Neural progenitor cell (in vitro differentiated cells): ENCODE data around the gene TMSB4X. TPM values are rescaled to one million over a fixed set of nuclear protein-coding genes. Genes with fewer than 3 reads are reported as not detected.

Experiments used
- DNase-seq: peaks from one replicate; pipeline ENCODE4 v3.0.0-alpha.2; 2016; ENCODE audit warnings: low spot score
- H2AFZ ChIP-seq: fragments of 200-600 bp; sonication (generic); replicated peaks from 2 replicates; pipeline ENCODE4 v1.6.1; 2016; ENCODE audit warnings: antibody characterized with exemption
- H3F3A ChIP-seq: fragments of 200-600 bp; sonication (generic); 2 replicates; pipeline ENCODE4 v1.6.1; 2016; ENCODE audit warnings: antibody characterized with exemption, low read depth
- H3K27ac ChIP-seq: fragments of 200-600 bp; sonication (generic); 2 replicates; pipeline ENCODE4 v1.5.1; 2016; ENCODE audit warnings: mild to moderate bottlenecking
- H3K27me3 ChIP-seq: fragments of 200-600 bp; sonication (generic); 2 replicates; pipeline ENCODE4 v1.6.1; 2016; ENCODE audit warnings: mild to moderate bottlenecking, moderate library complexity
- H3K36me3 ChIP-seq: fragments of 200-600 bp; sonication (generic); 2 replicates; pipeline ENCODE4 v1.5.1; 2016
- H3K4me1 ChIP-seq: fragments of 200-600 bp; sonication (generic); 2 replicates; pipeline ENCODE4 v1.6.1; 2016; ENCODE audit warnings: mixed run types
- H3K4me2 ChIP-seq: fragments of 200-600 bp; sonication (generic); 2 replicates; pipeline ENCODE4 v1.6.1; 2016
- H3K4me3 ChIP-seq: fragments of 200-600 bp; sonication (generic); 2 replicates; pipeline ENCODE4 v1.5.1; 2016
- H3K79me2 ChIP-seq: fragments of 200-600 bp; sonication (generic); 2 replicates; pipeline ENCODE4 v1.6.1; 2016; ENCODE audit warnings: low read depth
- H3K9ac ChIP-seq: fragments of 200-600 bp; sonication (generic); 2 replicates; pipeline ENCODE4 v1.6.1; 2016
- H3K9me3 ChIP-seq: fragments of 200-600 bp; sonication (generic); 2 replicates; pipeline ENCODE4 v1.5.1; 2016; ENCODE audit warnings: low read depth
- H4K20me1 ChIP-seq: fragments of 200-600 bp; sonication (generic); 2 replicates; pipeline ENCODE4 v1.6.1; 2016; ENCODE audit warnings: low read depth
- H3K27ac Mint-ChIP-seq: 3 replicates; pipeline ENCODE4 v1.8.0; 2021; ENCODE audit warnings: mixed read lengths
- H3K27me3 Mint-ChIP-seq: 2 replicates; pipeline ENCODE4 v1.8.0; 2022; ENCODE audit warnings: low read depth, mild to moderate bottlenecking, inconsistent platforms, moderate library complexity, mixed read lengths; ENCODE audit not compliant: insufficient read depth
- H3K36me3 Mint-ChIP-seq: 3 replicates; pipeline ENCODE4 v1.8.0; 2021; ENCODE audit warnings: mixed read lengths
- H3K4me1 Mint-ChIP-seq: 3 replicates; pipeline ENCODE4 v1.8.0; 2021; ENCODE audit warnings: mixed read lengths
- H3K4me3 Mint-ChIP-seq: 3 replicates; pipeline ENCODE4 v1.8.0; 2021; ENCODE audit warnings: mild to moderate bottlenecking, moderate library complexity, mixed read lengths
- H3K9me3 Mint-ChIP-seq: 3 replicates; pipeline ENCODE4 v1.8.0; 2020; ENCODE audit warnings: mixed read lengths
- CTCF ChIP-seq: fragments of 200-600 bp; sonication (generic); IDR thresholded peaks from 2 replicates; pipeline ENCODE4 v1.5.1; 2017; ENCODE audit warnings: antibody characterized with exemption, mild to moderate bottlenecking
- EZH2 ChIP-seq: fragments of 200-600 bp; sonication (generic); IDR thresholded peaks from 2 replicates; pipeline ENCODE4 v1.6.1; 2017; ENCODE audit warnings: antibody characterized with exemption, mild to moderate bottlenecking, moderate library complexity
- EZH2phosphoT487 ChIP-seq: fragments of 200-600 bp; sonication (generic); IDR thresholded peaks from 2 replicates; pipeline ENCODE4 v1.6.1; 2017; ENCODE audit warnings: antibody characterized with exemption
- total RNA-seq: library from RNA; depleted of rRNA; stranded (reverse); fragments of >200 nt; gene quantifications from 2 replicates; pipeline ENCODE4 v1.2.3, GENCODE V29; 2015; ENCODE audit warnings: low replicate concordance

TMSB4X gene
- total RNA-seq, 1 donor from 2014 or later, result 3,462 TPM

GRCh38 chrX:13023979-13024378 lies 49.1 kb downstream of the TMSB4X start:
- H3K27ac Mint-ChIP-seq, result no peak overlapping the region
- H2AFZ ChIP-seq, result no peak overlapping the region
- no peaks in the 10 kb centered on the region for H3F3A ChIP-seq
- H3K9me3 ChIP-seq, result no peaks in the 10 kb centered on the region
- H3K4me1 Mint-ChIP-seq, result peaks cover 8% of the 10 kb centered on the region
- H3K27me3 Mint-ChIP-seq, result peaks cover 2% of the 10 kb centered on the region
- no peak for DNase-seq
- no peaks in the 10 kb centered on the region for H4K20me1 ChIP-seq
- peaks cover 2% of the 10 kb centered on the region for H3K4me1 ChIP-seq
- H3K9ac ChIP-seq, result no peak overlapping the region
- no peaks in the 10 kb centered on the region for H3K79me2 ChIP-seq
- H3K36me3 Mint-ChIP-seq, result no peaks in the 10 kb centered on the region
- no peaks in the 10 kb centered on the region for H3K27me3 ChIP-seq
- TF ChIP-seq EZH2phosphoT487 (no peak), CTCF (no peak), EZH2 (no peak)
- H3K4me3 ChIP-seq, result no peak overlapping the region
- no peak overlapping the region for H3K27ac ChIP-seq
- no peaks in the 10 kb centered on the region for H3K36me3 ChIP-seq
- H3K4me3 Mint-ChIP-seq, result no peak overlapping the region
- no peaks in the 10 kb centered on the region for H3K9me3 Mint-ChIP-seq
- H3K4me2 ChIP-seq, result no peak overlapping the region

GRCh38 chrX:13024986-13025385 lies 50.1 kb downstream of the TMSB4X start:
- TF ChIP-seq CTCF (no peak), EZH2phosphoT487 (no peak), EZH2 (no peak)
- peaks cover 6% of the 10 kb centered on the region for H3F3A ChIP-seq
- no peaks in the 10 kb centered on the region for H3K36me3 ChIP-seq
- no peaks in the 10 kb centered on the region for H3K27me3 ChIP-seq
- Mint-ChIP-seq H3K4me1 (peaks cover 18% of the 10 kb centered on the region), H3K36me3 (no peaks in the 10 kb centered on the region), H3K9me3 (no peaks in the 10 kb centered on the region), H3K27ac (no peak overlapping the region), H3K4me3 (no peak overlapping the region), H3K27me3 (peaks cover 2% of the 10 kb centered on the region)
- no peaks in the 10 kb centered on the region for H3K9me3 ChIP-seq
- H3K9ac ChIP-seq, result no peak overlapping the region
- peaks cover 12% of the 10 kb centered on the region for H3K4me1 ChIP-seq
- H3K4me2 ChIP-seq, result no peak overlapping the region
- H3K4me3 ChIP-seq, result no peak overlapping the region
- no peak for DNase-seq
- no peak overlapping the region for H2AFZ ChIP-seq
- H4K20me1 ChIP-seq, result no peaks in the 10 kb centered on the region
- H3K27ac ChIP-seq, result no peak overlapping the region
- H3K79me2 ChIP-seq, result no peaks in the 10 kb centered on the region

Other genes starting within 250 kb of the TMSB4X start
- 21.6 and 32.2 TPM in 2 replicates for gene PRPS2, start 183.7 kb upstream of the TMSB4X start, total RNA-seq
- not detected in 2 replicates for gene TLR7, start 108.0 kb upstream of the TMSB4X start, total RNA-seq
- gene TLR8, start 68.5 kb upstream of the TMSB4X start, total RNA-seq, result not detected in 2 replicates
- gene FAM9C, start 69.5 kb downstream of the TMSB4X start, total RNA-seq, result not detected in 2 replicates